GM21526 (cell line): ENCODE results near the gene UCN.

Experiments used
- ATAC-seq: cut with Tn5 transposase; IDR thresholded peaks from one replicate; pipeline ENCODE4 v1.9.1; 2021; ENCODE audit warnings: moderate library complexity; ENCODE audit not compliant: unreplicated experiment, low FRiP score

UCN gene

DNA sequence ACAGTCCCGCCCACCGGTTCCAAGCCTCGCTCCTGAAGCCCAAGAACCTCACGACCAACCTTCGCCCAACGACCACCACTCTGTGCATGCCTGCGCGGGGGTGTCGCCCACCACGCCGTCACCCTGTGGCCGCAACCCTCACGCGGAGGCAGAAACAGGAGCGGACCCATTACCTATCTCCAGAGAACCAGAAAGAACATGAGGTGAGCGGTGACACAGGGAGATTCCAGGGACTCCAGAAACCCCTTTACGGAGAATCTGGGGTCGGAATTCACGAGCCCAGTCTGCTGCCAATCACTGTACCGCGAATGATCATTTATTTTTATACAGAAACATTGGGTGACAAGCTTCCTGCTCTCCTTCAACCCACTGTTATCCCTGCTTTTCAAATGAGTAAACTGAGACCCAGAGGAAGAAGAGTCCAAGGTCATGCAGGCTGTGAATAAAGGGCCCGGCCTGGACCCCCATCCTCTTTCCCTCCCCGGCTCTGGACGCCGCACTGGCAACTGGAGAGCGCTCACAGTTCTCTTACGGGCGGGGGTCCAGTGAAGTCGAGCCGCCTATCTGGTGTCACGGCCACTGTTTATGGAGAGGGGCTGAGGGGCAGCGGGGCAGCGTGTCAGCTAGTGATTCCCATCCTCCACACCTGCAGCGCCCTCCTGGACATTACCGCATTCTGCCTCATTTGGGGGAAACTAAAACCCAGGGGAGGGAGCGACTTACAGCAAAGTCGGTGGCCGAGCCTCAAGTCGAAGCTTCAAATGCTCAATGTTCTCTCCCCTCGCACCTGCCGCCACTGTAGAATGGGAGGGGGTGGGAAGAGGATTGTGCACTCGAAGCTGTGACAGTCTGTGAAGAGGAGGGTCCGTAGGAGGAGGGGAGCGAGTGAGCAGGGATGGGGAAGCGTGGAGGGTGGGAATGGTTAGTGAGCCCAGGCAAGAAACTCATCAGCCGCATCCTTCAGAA lies 44.7 kb downstream of the UCN start:
- ATAC-seq: no peak

DNA sequence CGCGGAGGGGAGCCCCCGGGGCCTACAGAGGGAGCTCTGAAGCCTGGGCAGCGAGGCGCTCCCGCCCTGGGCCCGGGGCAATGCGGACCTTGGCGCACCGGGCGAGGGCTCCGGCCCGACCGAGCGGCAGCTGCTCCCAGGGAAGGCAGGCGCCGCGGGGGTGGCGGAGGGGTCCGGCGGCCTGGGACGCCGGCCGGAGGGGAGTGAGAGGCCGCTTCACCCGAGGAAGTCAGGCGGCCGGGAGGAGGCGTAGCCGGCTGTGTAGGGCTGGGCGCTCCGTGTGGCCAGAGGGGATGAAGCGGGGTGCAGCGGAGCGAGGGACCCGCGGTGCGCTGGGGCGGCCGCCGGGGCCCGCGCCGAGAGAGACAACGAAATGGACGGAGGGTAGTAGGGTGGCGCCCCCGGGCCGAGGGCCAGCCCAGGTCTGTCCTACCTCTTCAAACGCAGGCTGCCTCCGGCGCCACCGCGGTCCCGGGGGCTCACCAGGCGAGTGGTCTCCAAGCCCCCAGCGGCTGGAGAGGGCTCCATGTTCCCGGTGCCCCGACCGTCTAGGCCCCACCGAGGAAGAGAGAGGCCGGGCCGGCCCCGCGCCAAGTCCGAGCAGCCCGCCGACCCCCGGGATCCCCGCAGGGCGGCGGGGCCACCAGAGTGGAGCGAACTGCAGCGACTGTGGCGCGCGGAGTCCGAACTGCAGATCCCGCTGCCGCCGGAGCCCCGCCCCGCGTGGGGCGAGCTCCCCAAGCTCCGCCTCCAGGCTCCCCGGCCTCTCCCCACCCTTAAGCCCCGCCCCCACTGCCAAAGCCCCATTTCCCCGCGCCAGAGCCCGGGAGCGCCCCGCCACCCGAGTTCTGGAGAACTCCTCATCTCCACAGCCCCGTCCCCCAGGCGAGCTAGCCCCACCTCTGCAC lies 45.6 kb downstream of the UCN start, which contains the start of gene SLC30A3:
SLC30A3 (minus strand) TSS at position 669 of the 908 bp plus-strand sequence; CDS start at position 528, 141 bp downstream.
- ATAC-seq: no peak

DNA sequence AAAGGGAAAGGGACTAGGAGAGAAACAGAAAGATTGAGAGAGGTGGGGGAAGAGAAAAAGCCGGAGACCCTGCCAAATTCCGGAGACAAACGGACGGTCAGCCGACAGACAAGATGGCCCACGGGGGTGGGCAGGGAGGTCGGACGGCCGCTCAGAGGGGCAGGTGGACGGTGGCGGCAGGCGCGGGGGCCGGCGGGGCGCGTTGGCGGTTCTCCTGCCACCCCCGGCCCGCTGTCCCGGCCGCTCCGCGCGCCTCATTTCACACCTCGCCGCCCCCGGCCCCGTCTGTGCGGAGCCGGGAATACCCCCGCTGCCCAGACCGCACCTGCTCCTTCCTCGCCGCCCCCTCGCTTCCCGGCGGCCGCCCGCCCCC lies 46.3 kb downstream of the UCN start:
- no peak for ATAC-seq

DNA sequence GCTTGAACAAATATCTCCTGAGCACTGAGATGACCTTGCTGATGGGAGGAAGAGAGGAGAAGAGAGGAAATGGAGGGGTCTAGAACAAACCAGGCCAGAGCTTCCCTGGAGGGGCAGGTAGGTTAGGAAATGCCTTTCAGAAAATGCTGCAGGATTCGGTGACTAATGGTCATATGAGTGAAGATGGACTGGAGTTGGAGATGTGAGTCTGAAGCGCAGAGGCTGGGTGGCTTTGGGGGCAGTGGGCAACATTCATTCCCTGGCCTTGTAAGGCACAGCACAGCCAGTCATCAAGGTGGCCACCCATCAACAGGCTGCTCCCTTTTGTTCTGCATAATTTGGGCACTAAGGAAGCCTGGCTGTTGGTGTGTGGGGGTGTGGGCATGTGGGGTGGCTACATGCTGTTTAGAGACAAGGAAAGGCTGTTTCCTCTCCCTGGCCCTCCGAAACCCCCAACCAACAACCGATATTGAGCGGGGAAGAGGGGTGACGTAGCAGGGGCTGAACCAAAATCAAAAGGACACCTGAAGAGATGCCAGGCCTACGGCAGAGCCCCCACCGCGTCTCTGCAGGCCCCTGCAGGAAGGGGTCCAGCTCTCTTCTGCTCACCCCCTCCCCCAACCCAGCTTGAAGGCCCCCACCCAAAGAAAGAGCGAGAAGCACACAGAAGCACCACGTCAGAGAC lies 46.9 kb downstream of the UCN start:
- ATAC-seq: no peak

DNA sequence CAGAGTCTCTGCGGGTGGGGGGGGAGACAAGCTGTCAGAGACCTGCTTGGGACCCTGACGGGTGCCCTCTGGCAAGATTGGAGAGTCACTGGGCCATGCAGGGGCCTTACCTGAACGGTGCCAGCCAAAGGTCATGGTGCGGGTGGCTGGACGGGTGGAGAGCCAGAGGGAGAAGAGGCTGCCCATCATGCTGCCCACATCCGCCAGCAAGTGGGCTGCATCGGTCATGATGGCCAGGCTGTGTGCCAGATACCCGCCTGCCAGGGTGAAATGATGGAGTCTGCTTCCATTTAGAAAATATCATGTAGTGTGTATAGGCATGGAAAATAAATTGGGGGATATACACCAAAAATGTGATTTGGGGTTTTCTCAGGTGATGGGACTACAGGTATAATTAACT lies 50.2 kb downstream of the UCN start:
- no peak for ATAC-seq
